ENCODE data around the gene ZEB1.

DNA sequence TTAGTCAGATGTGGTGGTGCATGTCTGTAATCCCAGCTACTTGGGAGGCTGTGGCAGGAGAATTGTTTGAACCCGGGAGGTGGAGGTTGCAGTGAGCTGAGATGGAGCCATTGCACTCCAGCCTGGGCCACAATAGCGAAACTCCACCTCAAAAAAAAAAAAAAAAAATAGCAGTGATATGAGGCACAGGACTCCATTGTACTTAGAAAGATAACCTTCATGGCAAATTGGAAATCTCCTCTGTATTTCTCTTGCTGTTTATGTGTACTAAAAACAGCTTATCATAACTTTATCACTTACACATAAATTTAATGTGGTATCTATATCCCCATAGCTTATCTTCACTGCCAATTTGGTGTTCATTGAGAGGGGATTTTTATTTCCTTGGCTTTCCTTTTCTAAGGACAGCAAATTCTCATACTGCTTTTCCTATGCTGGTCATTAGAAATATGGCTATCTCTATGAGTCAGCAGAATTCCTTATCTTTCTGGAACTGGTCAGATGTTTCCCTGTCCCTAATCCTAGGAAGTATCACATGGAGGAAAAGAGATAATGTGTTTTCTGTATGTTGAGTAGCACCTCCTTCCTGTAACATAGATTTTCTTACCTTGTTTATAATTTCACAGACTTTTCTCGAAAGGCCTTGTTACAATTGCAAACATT, 40.6 kb upstream of the ZEB1 start:
- TF ChIP-seq, protein P1, sequence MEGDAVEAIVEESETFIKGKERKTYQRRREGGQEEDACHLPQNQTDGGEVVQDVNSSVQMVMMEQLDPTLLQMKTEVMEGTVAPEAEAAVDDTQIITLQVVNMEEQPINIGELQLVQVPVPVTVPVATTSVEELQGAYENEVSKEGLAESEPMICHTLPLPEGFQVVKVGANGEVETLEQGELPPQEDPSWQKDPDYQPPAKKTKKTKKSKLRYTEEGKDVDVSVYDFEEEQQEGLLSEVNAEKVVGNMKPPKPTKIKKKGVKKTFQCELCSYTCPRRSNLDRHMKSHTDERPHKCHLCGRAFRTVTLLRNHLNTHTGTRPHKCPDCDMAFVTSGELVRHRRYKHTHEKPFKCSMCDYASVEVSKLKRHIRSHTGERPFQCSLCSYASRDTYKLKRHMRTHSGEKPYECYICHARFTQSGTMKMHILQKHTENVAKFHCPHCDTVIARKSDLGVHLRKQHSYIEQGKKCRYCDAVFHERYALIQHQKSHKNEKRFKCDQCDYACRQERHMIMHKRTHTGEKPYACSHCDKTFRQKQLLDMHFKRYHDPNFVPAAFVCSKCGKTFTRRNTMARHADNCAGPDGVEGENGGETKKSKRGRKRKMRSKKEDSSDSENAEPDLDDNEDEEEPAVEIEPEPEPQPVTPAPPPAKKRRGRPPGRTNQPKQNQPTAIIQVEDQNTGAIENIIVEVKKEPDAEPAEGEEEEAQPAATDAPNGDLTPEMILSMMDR (conservative IDR thresholded peaks at IDR 0.05; ENCODE audit: low read length) = no peak
- TF ChIP-seq EZH2phosphoT487 (IDR thresholded peaks at IDR 0.05; ENCODE audit: borderline replicate concordance) = no peak
